Activated T-cell treated with anti-CD3 and anti-CD28 coated beads, Interleukin-2, amount 50 U/mL, for 4 hours (primary cell): ENCODE results near the gene FBXL7. TPM values are rescaled to one million over a fixed set of nuclear protein-coding genes. Genes with fewer than 3 reads are reported as not detected.

Experiments
- ATAC-seq, 2 donors: fragments of 200-7000 bp; cut with Tn5 transposase; one replicate each; pipeline ENCODE4 v1.10.0; 2021
- DNase-seq: peaks from one replicate; pipeline ENCODE4 v3.0.0-alpha.2; 2020
- H3K27me3 Mint-ChIP-seq: one replicate; pipeline ENCODE4 v1.8.0; 2021; ENCODE audit warnings: low read depth, mixed read lengths
- H3K36me3 Mint-ChIP-seq: one replicate; pipeline ENCODE4 v1.8.0; 2022; ENCODE audit warnings: mixed read lengths; ENCODE audit not compliant: insufficient read depth
- H3K4me1 Mint-ChIP-seq: one replicate; pipeline ENCODE4 v1.8.0; 2021; ENCODE audit warnings: low read depth, mixed read lengths
- H3K4me3 Mint-ChIP-seq: one replicate; pipeline ENCODE4 v1.8.0; 2021; ENCODE audit warnings: mild to moderate bottlenecking, moderate library complexity, mixed read lengths
- H3K9me3 Mint-ChIP-seq: one replicate; pipeline ENCODE4 v1.8.0; 2021; ENCODE audit warnings: mixed read lengths
- total RNA-seq, 3 donors: library from RNA; stranded (reverse); gene quantifications; one replicate each; pipeline ENCODE4 v1.2.1, GENCODE V29; 2021

FBXL7 gene
- total RNA-seq, 3 donors from 2014 or later, result not detected

GRCh38 chr5:15983392-15983791 is 483.4 kb downstream of the FBXL7 start:
- no peak for ATAC-seq
- H3K27me3 Mint-ChIP-seq, result no peaks in the 10 kb centered on the region
- H3K36me3 Mint-ChIP-seq, result no peaks in the 10 kb centered on the region

More at GRCh38 chr5:15983392-15983791, 483.4 kb downstream of the FBXL7 start:
- H3K9me3 Mint-ChIP-seq, result peaks cover 3% of the 10 kb centered on the region
- DNase-seq, result no peak
- H3K4me1 Mint-ChIP-seq, result no peaks in the 10 kb centered on the region
- H3K4me3 Mint-ChIP-seq, result no peak overlapping the region
